Stimulated activated CD8-positive, alpha-beta memory T cell treated with anti-CD3 and anti-CD28 coated beads, Interleukin-12 subunit alpha, Interleukin-12 subunit beta, amount 100 ng/mL, for 24 hours (primary cell): ENCODE data around the gene EEPD1.
"Not testable (repeated sequence)": the region's sequence is repeated elsewhere in the genome, so short reads cannot be mapped to it uniquely, and the experiment has no call there.

Experiments used
- DNase-seq: peaks from one replicate; pipeline ENCODE4 v3.0.0-alpha.2; 2020; ENCODE audit errors: extremely low read depth

EEPD1 gene

GRCh38 chr7:36253699-36254098 is 100.6 kb downstream of the EEPD1 start:
- no peak for DNase-seq

- not testable (repeated sequence) for DNase-seq
Observed at GRCh38 chr7:36258510-36259259, 105.6 kb downstream of the EEPD1 start.

- DNase-seq, result no peak
Observed at GRCh38 chr7:36260481-36260880, 107.4 kb downstream of the EEPD1 start.

- no peak for DNase-seq
Observed at GRCh38 chr7:36261019-36261754, 108.1 kb downstream of the EEPD1 start.

GRCh38 chr7:36262309-36263094 is 109.4 kb downstream of the EEPD1 start:
- no peak for DNase-seq

- no peak for DNase-seq
Observed at GRCh38 chr7:36263095-36263484, 110.0 kb downstream of the EEPD1 start.

GRCh38 chr7:36264123-36264801 is 111.2 kb downstream of the EEPD1 start:
- DNase-seq, result no peak

GRCh38 chr7:36264913-36265516 is 112.0 kb downstream of the EEPD1 start:
- no peak for DNase-seq

- DNase-seq, result no peak
Observed at GRCh38 chr7:36265680-36266079, 112.6 kb downstream of the EEPD1 start.

- DNase-seq, result no peak
Observed at GRCh38 chr7:36266190-36266589, 113.1 kb downstream of the EEPD1 start.

GRCh38 chr7:36266683-36267082 is 113.6 kb downstream of the EEPD1 start:
- no peak for DNase-seq

GRCh38 chr7:36272211-36272566 is 119.1 kb downstream of the EEPD1 start:
- DNase-seq, result no peak

- DNase-seq, result no peak
Observed at GRCh38 chr7:36272567-36273269, 119.7 kb downstream of the EEPD1 start.

- no peak for DNase-seq
Observed at GRCh38 chr7:36273836-36274235, 120.8 kb downstream of the EEPD1 start.

- no peak for DNase-seq
Observed at GRCh38 chr7:36275735-36276284, 122.8 kb downstream of the EEPD1 start.

- DNase-seq, result no peak
Observed at GRCh38 chr7:36276428-36277248, 123.6 kb downstream of the EEPD1 start.

- no peak for DNase-seq
Observed at GRCh38 chr7:36277249-36277542, 124.1 kb downstream of the EEPD1 start.

GRCh38 chr7:36278069-36278619 is 125.1 kb downstream of the EEPD1 start:
- DNase-seq, result no peak

- no peak for DNase-seq
Observed at GRCh38 chr7:36278620-36279172, 125.6 kb downstream of the EEPD1 start.
